Measurements from ENCODE around the gene GNAO1.

GNAO1 gene

GRCh38 chr16:56191156-56191815, at the start of gene GNAO1:
GNAO1 (plus strand) TSS chr16:56191489; CDS start chr16:56192236, 747 bp downstream.
- DNase-seq (ENCODE audit: low read depth) = peak; percentile 43

- DNase-seq (ENCODE audit: low read depth) = no peak
These were observed 47.6 kb upstream of the GNAO1 start for GRCh38 chr16:56143666-56144065.

GRCh38 chr16:56145369-56145768, 45.9 kb upstream of the GNAO1 start:
- DNase-seq (ENCODE audit: low read depth) = no peak

- no peak for DNase-seq (ENCODE audit: low read depth)
These were observed 39.7 kb upstream of the GNAO1 start for GRCh38 chr16:56151621-56152020.

GRCh38 chr16:56161658-56162057, 29.6 kb upstream of the GNAO1 start:
- DNase-seq (ENCODE audit: low read depth) = no peak

GRCh38 chr16:56163089-56163488, 28.2 kb upstream of the GNAO1 start:
- DNase-seq (ENCODE audit: low read depth) = no peak

- DNase-seq (ENCODE audit: low read depth) = no peak
These were observed 27.4 kb upstream of the GNAO1 start for GRCh38 chr16:56163938-56164337.

- no peak for DNase-seq (ENCODE audit: low read depth)
These were observed 26.7 kb upstream of the GNAO1 start for GRCh38 chr16:56164636-56165035.

GRCh38 chr16:56174411-56174810, 16.9 kb upstream of the GNAO1 start:
- no peak for DNase-seq (ENCODE audit: low read depth)

GRCh38 chr16:56181401-56181800, 9.9 kb upstream of the GNAO1 start:
- DNase-seq (ENCODE audit: low read depth) = no peak

GRCh38 chr16:56183266-56183665, 8.0 kb upstream of the GNAO1 start:
- DNase-seq (ENCODE audit: low read depth) = no peak

GRCh38 chr16:56190048-56190676, 1.1 kb upstream of the GNAO1 start:
- DNase-seq (ENCODE audit: low read depth) = no peak

- peak; percentile 7 for DNase-seq (ENCODE audit: low read depth)
These were observed 573 bp upstream of the GNAO1 start for GRCh38 chr16:56190677-56191155.

- DNase-seq (ENCODE audit: low read depth) = no peak
These were observed 746 bp downstream of the GNAO1 start for GRCh38 chr16:56191835-56192634.

- DNase-seq (ENCODE audit: low read depth) = no peak
These were observed 1.3 kb downstream of the GNAO1 start for GRCh38 chr16:56192635-56192945.

GRCh38 chr16:56192986-56193945, 2.0 kb downstream of the GNAO1 start:
- no peak for DNase-seq (ENCODE audit: low read depth)

GRCh38 chr16:56193951-56194726, 2.9 kb downstream of the GNAO1 start:
- peak; percentile 70 for DNase-seq (ENCODE audit: low read depth)

- no peak for DNase-seq (ENCODE audit: low read depth)
These were observed 3.9 kb downstream of the GNAO1 start for GRCh38 chr16:56195151-56195550.

- DNase-seq (ENCODE audit: low read depth) = no peak
These were observed 5.1 kb downstream of the GNAO1 start for GRCh38 chr16:56196381-56196780.

- DNase-seq (ENCODE audit: low read depth) = no peak
These were observed 6.1 kb downstream of the GNAO1 start for GRCh38 chr16:56197192-56197992.

Measured in iris pigment epithelial cell (primary cell).